ENCODE measurements around the gene SUGT1.
"Not testable (repeated sequence)": the region's sequence is repeated elsewhere in the genome, so short reads cannot be mapped to it uniquely, and the experiment has no call there.

Gene SUGT1

DNA sequence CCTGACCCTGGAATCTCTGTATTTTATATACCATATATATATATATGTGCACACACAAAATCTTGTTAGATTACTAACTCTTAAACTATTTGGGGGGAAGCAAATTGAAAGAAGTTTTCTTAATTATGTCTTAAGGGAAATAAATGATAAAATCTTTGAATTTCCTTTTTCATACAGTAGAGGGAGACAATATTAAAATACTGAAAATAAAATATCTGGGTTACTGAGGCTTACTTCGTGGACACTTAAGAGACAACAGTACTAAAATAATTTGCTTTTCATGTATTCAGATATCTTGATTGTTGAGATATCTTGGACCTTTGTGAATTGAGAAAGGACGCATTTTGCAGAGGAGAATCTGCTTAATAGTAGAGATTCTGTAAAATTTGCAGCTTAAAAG, 17.0 kb downstream of the SUGT1 start:
- no peak for DNase-seq (ENCODE audit: low spot score)

DNA sequence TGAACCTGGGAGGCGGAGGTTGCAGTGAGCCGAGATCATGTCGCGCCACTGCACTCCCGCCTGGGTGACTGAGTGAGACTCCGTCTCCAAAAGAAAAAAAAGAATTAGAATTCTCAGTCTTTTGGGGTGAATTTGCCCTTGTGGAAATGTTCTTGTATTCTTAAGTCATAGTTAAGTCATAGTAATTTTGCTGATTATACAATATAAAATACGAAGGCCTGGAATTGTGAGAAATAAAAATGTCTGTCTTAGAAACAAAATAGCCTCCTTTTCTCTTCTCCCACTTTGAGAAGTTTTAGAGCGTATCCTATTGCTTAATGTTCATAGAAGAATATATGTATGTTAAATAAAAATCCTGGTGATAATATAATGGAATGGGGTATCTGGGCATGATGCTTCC, 18.1 kb downstream of the SUGT1 start:
- no peak for DNase-seq (ENCODE audit: low spot score)

DNA sequence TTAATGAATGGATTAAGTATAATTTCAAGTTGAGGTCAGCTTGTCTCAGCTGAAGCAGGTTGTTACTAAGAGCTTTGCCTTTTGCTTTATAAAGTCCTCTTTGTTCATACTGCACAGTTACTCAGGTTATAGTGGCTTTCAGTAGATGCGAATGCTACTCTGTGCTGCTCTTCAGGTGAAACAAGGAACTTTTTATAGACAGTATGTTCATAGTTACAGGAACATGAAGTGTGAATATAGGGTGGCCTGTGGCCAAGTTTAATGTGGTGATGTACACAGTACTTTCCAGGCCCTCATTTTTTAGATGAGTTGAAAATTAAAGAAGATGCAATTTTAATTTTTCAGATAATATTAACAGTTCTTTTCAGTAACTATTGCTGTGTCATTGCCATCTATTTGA, 20.8 kb downstream of the SUGT1 start:
- no peak for DNase-seq (ENCODE audit: low spot score)

GRCh38 chr13:52677823-52678222, 25.2 kb downstream of the SUGT1 start:
- DNase-seq (ENCODE audit: low spot score) = no peak

GRCh38 chr13:52685806-52686205, 33.2 kb downstream of the SUGT1 start:
- not testable (repeated sequence) for DNase-seq (ENCODE audit: low spot score)

GRCh38 chr13:52686376-52686775, 33.7 kb downstream of the SUGT1 start:
- DNase-seq (ENCODE audit: low spot score) = no peak

- no peak for DNase-seq (ENCODE audit: low spot score)
These were observed 43.2 kb downstream of the SUGT1 start for GRCh38 chr13:52695856-52696255.

GRCh38 chr13:52696566-52696965, 43.9 kb downstream of the SUGT1 start:
- DNase-seq (ENCODE audit: low spot score) = no peak

DNA sequence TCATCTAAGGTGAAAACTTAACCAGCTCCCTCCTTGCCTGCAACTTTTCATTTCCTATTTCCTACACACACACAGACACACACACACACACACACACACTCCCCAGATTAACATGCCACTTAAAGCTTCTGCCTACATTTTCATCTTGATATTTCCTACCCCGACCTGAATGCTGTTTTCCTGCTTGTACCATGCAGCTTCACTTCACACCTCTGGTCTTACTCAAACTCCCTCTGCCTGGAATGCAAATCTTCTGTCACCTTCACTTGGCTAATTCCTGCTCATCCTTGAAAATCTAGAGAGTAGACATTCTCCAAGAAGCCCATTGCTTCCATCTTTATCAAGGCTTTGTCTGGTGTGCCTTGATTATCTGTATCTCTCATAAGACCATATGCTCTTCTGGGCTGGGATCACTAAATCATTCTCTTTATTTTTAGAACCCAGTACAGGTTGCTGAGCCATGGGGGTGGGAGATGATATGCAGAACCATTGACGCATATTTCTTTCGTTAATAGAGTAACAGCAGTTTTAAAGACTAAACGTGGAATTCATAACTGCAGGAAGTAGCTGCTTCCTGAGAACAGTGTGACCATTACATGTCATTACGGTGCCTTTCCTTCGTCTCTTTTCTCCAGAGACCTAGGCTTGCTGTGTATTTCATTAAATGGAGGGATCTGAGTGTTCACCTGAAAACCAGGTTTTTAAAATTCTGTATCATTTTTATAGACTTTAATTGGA, 49.3 kb downstream of the SUGT1 start:
- DNase-seq (ENCODE audit: low spot score) = no peak

DNA sequence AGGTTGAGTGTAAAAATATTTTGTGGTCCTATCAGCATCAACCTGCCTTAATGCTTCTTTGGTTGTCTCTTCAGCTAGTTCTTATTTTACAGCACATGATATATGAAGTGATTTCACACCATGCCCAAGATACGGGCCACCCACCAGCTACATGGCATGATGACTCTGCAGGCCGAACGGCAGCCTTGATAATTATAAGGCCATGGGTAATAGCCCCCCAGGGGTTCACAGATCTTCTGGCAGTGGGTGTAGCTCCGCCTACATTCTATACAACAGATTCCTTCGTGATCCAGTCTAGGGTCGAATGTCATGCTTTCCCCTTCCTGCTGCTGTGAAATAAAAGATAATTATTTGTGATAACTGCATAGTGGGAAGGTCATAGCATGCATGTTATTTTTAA, 50.8 kb downstream of the SUGT1 start:
- DNase-seq (ENCODE audit: low spot score) = no peak

DNA sequence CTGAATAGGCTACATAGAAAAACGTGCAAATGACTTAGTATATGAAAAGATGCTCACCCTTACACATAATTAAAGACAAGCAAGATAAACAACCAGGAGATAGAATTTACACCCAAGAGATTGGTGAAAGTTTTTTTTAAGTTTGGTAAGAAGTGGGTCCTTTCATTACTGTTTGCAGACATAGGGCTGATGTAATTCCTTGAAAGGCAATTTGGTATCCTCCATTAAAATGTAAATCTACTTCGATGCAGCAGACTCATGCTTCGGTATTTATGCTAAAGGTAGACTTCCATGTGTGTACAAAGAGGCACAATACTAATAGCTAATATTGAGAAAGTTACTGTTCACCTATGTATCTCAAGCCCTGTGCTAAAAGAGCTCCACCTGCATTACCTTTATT, 53.4 kb downstream of the SUGT1 start:
- no peak for DNase-seq (ENCODE audit: low spot score)

DNA sequence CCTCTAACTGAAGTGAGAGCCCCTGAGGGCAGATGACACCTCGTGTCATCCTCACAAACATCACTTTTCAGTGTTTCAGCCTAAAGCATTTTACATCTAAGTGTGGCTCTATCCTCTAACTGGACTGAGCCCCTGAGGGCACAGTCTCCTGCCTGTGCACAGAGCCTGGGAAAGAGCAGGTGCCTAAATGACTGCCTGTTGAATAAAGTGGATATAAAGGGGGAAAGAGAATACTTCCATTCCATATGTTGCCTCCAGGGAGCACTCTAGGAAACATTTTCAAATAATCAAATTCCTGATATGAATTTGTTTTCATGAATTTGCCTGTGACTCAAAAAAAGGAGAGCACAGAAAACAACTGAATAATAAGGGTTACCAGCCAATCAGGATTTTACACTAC, 54.7 kb downstream of the SUGT1 start:
- DNase-seq (ENCODE audit: low spot score) = no peak

- DNase-seq (ENCODE audit: low spot score) = not testable (repeated sequence)
These were observed 55.6 kb downstream of the SUGT1 start for GRCh38 chr13:52708266-52708665.

DNA sequence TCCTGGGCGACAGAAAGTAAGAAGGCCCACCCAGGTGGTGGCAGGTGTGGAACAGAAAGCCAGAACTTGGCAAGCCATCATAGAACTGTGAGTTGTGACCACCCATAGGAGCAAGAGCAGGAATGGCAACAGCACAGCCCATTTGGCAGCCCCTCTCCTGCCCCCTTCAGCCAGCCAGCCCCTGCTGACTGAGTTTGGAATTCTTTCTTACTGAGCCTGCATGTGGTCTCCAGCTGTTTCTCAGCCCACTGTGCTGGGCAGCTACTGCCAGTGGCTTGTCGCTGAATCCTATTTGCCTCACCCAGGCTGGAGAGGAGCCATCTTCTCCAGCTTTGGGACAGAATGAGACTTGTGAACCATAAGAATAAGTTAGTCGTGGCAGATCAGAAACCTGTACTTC, 58.6 kb downstream of the SUGT1 start:
- no peak for DNase-seq (ENCODE audit: low spot score)

- no peak for DNase-seq (ENCODE audit: low spot score)
These were observed 59.7 kb downstream of the SUGT1 start for GRCh38 chr13:52712385-52712784.

DNA sequence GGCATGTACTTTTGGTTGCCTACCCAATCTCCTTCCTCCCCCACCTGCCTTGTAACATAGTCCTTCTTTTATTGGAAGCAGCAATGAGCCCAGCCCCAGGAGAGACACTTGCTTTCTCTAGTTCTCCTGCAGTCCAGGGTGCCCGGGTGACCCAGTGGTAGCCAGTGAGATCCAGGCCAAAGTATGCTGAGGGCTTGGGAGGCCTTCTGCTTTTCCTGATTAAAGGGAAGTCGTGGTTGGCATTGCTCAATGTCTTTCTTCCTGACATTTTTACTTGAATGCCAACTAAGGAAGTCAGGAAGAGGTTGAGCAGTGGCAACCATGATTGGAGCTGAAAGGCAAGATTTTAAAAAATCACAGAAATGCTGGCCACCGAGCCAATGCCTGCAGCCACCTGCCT, 61.3 kb downstream of the SUGT1 start:
- DNase-seq (ENCODE audit: low spot score) = peak; percentile 31

- not testable (repeated sequence) for DNase-seq (ENCODE audit: low spot score)
These were observed 68.3 kb downstream of the SUGT1 start for GRCh38 chr13:52720904-52721303.

DNA sequence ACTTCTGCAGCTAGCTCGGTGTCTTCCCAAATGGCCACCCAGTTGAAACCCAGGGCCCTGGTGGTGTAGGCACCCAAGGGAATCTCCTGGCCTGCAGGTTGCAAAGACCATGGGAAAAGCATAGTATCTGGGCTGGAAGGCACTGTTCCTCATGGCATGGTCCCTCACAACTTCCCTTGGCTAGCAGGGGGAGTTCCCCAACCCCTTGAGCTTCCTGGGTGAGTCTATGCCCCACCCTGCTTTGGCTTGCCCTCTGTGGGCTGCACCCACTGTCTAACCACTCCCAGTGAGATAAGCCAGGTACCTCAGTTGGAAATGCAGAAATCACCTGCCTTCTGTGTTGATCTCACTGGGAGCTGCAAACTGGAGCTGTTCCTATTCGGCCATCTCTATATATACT, 68.7 kb downstream of the SUGT1 start:
- DNase-seq (ENCODE audit: low spot score) = not testable (repeated sequence)

DNA sequence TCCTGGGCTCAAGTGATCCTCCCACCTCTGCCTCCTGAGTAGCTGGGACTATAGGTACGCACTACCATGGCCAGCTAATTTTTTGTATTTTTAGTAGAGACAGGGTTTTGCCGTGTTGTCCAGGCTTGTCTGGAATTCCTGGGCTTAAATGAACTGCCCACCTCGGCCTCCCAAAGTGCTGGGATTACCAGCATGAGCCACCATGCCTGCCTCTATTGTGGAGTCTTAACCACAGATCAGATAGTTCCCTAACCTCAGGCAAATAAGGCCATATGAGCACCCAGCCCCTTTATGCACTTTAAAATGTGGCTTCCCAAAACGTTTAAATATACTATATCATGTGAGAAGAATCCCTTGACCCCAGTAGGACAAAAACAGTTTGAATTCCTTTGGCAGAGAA, 70.5 kb downstream of the SUGT1 start:
- DNase-seq (ENCODE audit: low spot score) = no peak

GRCh38 chr13:52725302-52725701, 72.7 kb downstream of the SUGT1 start:
- DNase-seq (ENCODE audit: low spot score) = no peak

DNA sequence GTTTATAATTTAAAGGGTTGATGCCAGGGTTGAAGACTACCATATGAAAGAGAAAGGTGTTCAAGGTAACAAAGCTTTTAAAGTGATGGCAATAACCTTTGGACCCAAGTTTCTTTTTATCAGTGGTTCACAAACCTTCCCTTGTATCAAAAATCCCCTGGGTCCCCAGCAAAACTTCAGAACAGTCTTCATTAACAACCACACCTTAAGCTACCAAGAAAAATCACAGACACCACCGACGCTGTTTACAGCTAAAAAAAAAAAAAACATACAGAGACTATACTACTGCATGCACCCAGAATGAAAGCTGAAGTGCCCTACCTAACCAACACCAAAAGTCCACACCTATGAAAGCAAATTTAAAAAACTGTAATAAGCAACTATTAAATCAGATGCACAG, 73.6 kb downstream of the SUGT1 start:
- DNase-seq (ENCODE audit: low spot score) = no peak

- DNase-seq (ENCODE audit: low spot score) = no peak
These were observed 81.5 kb downstream of the SUGT1 start for GRCh38 chr13:52734075-52734623.

DNA sequence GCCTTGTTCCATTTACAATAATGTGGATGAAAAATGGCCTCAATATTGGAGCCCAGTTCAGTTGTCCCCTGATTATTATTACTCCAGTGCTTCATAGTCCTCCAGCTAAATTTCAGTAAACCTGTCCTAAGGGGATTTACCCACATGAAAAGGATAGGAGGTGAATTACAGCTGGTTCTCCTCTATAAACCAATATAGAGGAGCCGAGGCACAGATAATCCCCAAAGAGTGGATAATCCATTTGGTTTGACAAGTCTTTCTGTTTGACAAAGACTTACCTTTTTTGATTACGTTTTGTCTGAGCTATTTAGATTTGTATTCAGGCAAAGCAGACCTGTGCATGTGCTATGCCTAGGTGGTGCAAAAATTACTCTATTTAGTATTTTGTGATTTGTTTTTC, 84.3 kb downstream of the SUGT1 start:
- DNase-seq (ENCODE audit: low spot score) = no peak

DNA sequence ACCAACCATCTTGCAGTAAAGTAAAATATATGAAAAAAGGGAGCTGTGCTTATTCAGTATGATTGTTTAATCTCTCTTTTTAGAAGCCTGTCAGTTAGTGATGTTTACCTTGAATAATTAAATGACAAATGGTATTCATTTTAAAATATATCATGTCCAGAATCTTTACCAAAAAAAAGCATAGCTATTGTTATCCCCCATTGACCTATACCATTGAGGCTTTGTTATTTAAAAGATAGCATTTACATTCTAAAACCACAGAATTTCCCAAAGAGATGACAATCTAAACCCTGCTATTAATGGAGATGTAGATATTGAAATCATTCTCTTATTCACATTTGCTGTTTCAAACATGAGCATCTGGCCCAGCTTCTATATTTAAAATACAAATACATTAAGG, 84.8 kb downstream of the SUGT1 start:
- DNase-seq (ENCODE audit: low spot score) = no peak
